ENCODE measurements around the gene TUFT1.

DNA sequence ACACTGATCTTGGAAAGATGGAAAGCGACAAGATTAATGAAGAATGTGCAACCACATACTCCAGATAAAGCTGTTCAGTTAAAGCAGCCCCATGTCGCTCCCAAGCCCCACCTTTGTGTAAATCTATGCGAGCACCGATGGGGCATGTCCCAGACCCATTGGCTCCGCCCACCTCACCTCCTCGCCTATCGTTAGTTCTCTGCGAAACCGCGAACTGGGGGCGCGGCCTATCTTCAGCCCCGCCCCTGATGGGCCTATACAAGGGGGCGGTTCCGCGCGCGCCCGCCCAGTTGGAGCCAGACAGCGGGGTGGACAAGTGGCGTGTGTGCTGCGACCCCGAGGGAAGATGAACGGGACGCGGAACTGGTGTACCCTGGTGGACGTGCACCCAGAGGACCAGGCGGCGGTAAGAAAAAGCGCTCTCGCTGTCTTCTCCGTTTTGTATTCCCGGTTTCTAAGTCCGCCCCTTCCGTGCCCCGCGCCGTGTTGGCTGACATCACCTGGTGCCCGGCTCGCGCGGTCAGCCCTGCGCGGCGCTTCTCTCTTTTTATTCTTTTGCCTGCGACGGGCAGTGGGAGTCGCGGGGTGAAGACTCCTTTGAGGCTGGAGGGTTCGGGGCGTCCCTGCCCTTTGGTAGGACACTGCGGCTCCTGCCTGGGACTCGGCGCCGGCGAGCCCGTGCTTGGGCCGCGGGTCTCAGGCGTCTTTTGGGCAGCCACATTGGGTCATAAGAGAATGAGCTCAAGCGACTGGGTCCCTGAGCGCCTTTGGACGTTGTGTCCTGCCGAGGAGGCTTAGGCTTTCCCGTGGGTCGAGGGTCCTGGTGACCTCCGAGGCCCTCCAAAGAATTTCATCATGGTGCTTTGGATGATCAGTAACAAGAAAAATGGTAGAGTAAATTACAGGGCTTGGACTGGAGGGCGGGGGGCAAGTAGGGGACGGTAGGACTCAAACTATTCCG, at the start of gene TUFT1:
- peak in 1 of 5 experiments; percentile 7 for TF ChIP-seq CTCF (IDR thresholded peaks at IDR 0.05)
- TF ChIP-seq EP300 (IDR thresholded peaks at IDR 0.05): peak in 1 of 2 donors; percentile 94

Measured in tibial nerve (tissue), 4 donors.